Panc1 (cell line): ENCODE measurements around the gene SLC22A23.

ENCODE experiments used
- CTCF ChIP-seq: fragments of 450-650 bp; IDR thresholded peaks from 2 replicates; pipeline ENCODE4 v1.5.1; 2017; ENCODE audit warnings: mild to moderate bottlenecking
- POLR2AphosphoS5 ChIP-seq: IDR thresholded peaks from 2 replicates; pipeline ENCODE4 v1.6.1; 2012; ENCODE audit warnings: mild to moderate bottlenecking, low read depth, low read length, moderate library complexity
- SIN3A ChIP-seq: IDR thresholded peaks from 2 replicates; pipeline ENCODE4 v1.6.1; 2012; ENCODE audit warnings: low read depth, mild to moderate bottlenecking, low read length, moderate library complexity, borderline replicate concordance; ENCODE audit not compliant: insufficient read depth
- TCF7L2 ChIP-seq: IDR thresholded peaks from 2 replicates; pipeline ENCODE4 v1.6.1; 2011; ENCODE audit warnings: mild to moderate bottlenecking, low read depth, low read length, inconsistent platforms
- TF ChIP-seq, protein P1 (sequence below), 2 experiments: IDR thresholded peaks; 2 replicates each; pipeline ENCODE4 v1.6.1; 2011 to 2012; ENCODE audit warnings: low read depth in 2 of 2, control low read depth in 1 of 2, low read length in 1 of 2, mild to moderate bottlenecking in 1 of 2, moderate library complexity in 1 of 2; ENCODE audit not compliant: insufficient read depth in 1 of 2

DNA sequence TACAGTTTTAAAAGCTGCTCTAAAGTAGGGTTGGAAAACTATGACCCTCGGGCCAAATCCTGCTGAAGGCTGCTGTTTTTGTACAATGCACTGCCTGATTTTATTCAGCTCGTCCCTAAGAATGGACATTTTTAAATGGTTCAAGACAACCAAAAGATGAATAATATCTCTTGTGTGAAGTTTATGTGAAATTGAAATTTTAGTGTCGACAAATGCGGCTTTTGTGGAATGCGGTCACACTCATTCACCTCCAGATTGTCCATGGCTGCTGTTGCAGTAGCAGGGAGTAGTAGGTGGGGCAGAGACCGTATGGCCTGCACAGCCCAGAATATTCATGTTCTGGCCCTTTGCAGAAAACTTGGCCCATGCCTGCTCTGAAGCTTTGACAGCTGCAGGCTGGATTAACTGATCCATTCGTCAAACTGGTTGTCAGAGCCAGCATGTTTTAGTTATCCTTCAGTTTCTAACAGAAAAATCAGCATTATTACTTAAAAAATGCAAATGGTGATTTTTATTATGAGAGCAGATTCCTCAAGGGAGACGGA is 106.5 kb downstream of the SLC22A23 start:
- no peak for TF ChIP-seq CTCF
- TF ChIP-seq, protein P1, sequence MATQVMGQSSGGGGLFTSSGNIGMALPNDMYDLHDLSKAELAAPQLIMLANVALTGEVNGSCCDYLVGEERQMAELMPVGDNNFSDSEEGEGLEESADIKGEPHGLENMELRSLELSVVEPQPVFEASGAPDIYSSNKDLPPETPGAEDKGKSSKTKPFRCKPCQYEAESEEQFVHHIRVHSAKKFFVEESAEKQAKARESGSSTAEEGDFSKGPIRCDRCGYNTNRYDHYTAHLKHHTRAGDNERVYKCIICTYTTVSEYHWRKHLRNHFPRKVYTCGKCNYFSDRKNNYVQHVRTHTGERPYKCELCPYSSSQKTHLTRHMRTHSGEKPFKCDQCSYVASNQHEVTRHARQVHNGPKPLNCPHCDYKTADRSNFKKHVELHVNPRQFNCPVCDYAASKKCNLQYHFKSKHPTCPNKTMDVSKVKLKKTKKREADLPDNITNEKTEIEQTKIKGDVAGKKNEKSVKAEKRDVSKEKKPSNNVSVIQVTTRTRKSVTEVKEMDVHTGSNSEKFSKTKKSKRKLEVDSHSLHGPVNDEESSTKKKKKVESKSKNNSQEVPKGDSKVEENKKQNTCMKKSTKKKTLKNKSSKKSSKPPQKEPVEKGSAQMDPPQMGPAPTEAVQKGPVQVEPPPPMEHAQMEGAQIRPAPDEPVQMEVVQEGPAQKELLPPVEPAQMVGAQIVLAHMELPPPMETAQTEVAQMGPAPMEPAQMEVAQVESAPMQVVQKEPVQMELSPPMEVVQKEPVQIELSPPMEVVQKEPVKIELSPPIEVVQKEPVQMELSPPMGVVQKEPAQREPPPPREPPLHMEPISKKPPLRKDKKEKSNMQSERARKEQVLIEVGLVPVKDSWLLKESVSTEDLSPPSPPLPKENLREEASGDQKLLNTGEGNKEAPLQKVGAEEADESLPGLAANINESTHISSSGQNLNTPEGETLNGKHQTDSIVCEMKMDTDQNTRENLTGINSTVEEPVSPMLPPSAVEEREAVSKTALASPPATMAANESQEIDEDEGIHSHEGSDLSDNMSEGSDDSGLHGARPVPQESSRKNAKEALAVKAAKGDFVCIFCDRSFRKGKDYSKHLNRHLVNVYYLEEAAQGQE (IDR thresholded peaks at IDR 0.05; ENCODE audit: insufficient read depth in 1 of 2, low read depth in 2 of 2, low read length in 1 of 2) = no peak
- TF ChIP-seq SIN3A = no peak
- no peak for TF ChIP-seq TCF7L2
- TF ChIP-seq POLR2AphosphoS5 = no peak
